HepG2 (cell line): ENCODE data around the gene KIF19. TPM values are rescaled to one million over a fixed set of nuclear protein-coding genes. Genes with fewer than 3 reads are reported as not detected.

Experiments used
- ARNT ChIP-seq: fragments of 450-650 bp; IDR thresholded peaks from 2 replicates; pipeline ENCODE4 v1.6.1; 2017
- DNMT1 ChIP-seq: sonication (generic); formaldehyde crosslinking; IDR thresholded peaks from 2 replicates; pipeline ENCODE4 v1.5.1; 2020; ENCODE audit warnings: mild to moderate bottlenecking, missing genetic modification reagents
- ETV5 ChIP-seq: IDR thresholded peaks from 2 replicates; pipeline ENCODE4 v1.6.1; 2018; ENCODE audit warnings: missing biosample characterization, missing genetic modification reagents, inconsistent platforms, borderline replicate concordance
- ISX ChIP-seq: sonication (generic); formaldehyde crosslinking; conservative IDR thresholded peaks from 2 replicates; pipeline ENCODE4 v1.5.0; 2020; ENCODE audit warnings: missing genetic modification reagents
- KAT8 ChIP-seq: IDR thresholded peaks from 2 replicates; pipeline ENCODE4 v1.6.1; 2016; ENCODE audit warnings: missing genetic modification reagents, missing compliant biosample characterization
- MEIS2 ChIP-seq: sonication (generic); formaldehyde crosslinking; IDR thresholded peaks from 2 replicates; pipeline ENCODE4 v1.9.0; 2021; ENCODE audit warnings: mild to moderate bottlenecking, missing genetic modification reagents
- MIER3 ChIP-seq: IDR thresholded peaks from 2 replicates; pipeline ENCODE4 v1.6.1; 2016; ENCODE audit warnings: missing compliant biosample characterization, borderline replicate concordance
- MZF1 ChIP-seq: sonication (generic); formaldehyde crosslinking; IDR thresholded peaks from 2 replicates; pipeline ENCODE4 v1.8.1; 2023; ENCODE audit warnings: mild to moderate bottlenecking, missing genetic modification reagents, borderline replicate concordance
- NCOA5 ChIP-seq: sonication (generic); formaldehyde crosslinking; IDR thresholded peaks from 2 replicates; pipeline ENCODE4 v1.4.0; 2020; ENCODE audit warnings: missing genetic modification reagents
- NR2F2 ChIP-seq: IDR thresholded peaks from 2 replicates; pipeline ENCODE4 v1.6.1; 2012; ENCODE audit warnings: low read depth, inconsistent platforms, borderline replicate concordance
- SALL1 ChIP-seq: sonication (generic); formaldehyde crosslinking; IDR thresholded peaks from 2 replicates; pipeline ENCODE4 v1.8.0; 2022; ENCODE audit warnings: mild to moderate bottlenecking, missing genetic modification reagents
- SKIL ChIP-seq: sonication (generic); formaldehyde crosslinking; IDR thresholded peaks from 2 replicates; pipeline ENCODE4 v1.8.0; 2022; ENCODE audit warnings: missing genetic modification reagents, mild to moderate bottlenecking, moderate library complexity, borderline replicate concordance
- SP4 ChIP-seq: sonication (generic); formaldehyde crosslinking; IDR thresholded peaks from 2 replicates; pipeline ENCODE4 v1.8.1; 2023; ENCODE audit warnings: mild to moderate bottlenecking, missing genetic modification reagents
- ZNF556 ChIP-seq: sonication (generic); formaldehyde crosslinking; IDR thresholded peaks from 2 replicates; pipeline ENCODE4 v1.4.0; 2020; ENCODE audit warnings: mild to moderate bottlenecking, missing genetic modification reagents, borderline replicate concordance
- ZNF558 ChIP-seq: sonication (generic); formaldehyde crosslinking; IDR thresholded peaks from 2 replicates; pipeline ENCODE4 v1.9.0; 2022; ENCODE audit warnings: mild to moderate bottlenecking, missing genetic modification reagents, borderline replicate concordance
- ZNF605 ChIP-seq: sonication (generic); formaldehyde crosslinking; IDR thresholded peaks from 2 replicates; pipeline ENCODE4 v1.8.0; 2022; ENCODE audit warnings: mild to moderate bottlenecking, missing genetic modification reagents
- ZNF720 ChIP-seq: sonication (generic); formaldehyde crosslinking; IDR thresholded peaks from 2 replicates; pipeline ENCODE4 v1.4.0; 2020; ENCODE audit warnings: missing genetic modification reagents
- ZNF841 ChIP-seq: sonication (generic); formaldehyde crosslinking; IDR thresholded peaks from 2 replicates; pipeline ENCODE4 v1.8.1; 2023; ENCODE audit warnings: missing genetic modification reagents, borderline replicate concordance
- ZXDC ChIP-seq: sonication (generic); formaldehyde crosslinking; IDR thresholded peaks from 2 replicates; pipeline ENCODE4 v1.5.0; 2020; ENCODE audit warnings: mild to moderate bottlenecking, missing genetic modification reagents
- polyA plus RNA-seq, 8 experiments: library from polyadenylated mRNA; depleted of rRNA in 3 of 8; stranded (reverse) in 7 of 8; unstranded in 1 of 8; fragments of >200 nt; fragmentation: Illumina TruSeq in 4 of 8; extraction: Trizol in 4 of 8; gene quantifications; 2 replicates each; pipeline versions ENCODE4 v1.2.1 to v1.2.3, GENCODE V29; 2011 to 2016; ENCODE audit warnings: low read depth in 4 of 8, missing spikeins in 1 of 8, mixed read lengths in 1 of 8; ENCODE audit not compliant: insufficient read depth in 1 of 8
- total RNA-seq, 5 experiments: library from RNA; depleted of rRNA; stranded (reverse); fragments of >200 nt; fragmentation: Illumina TruSeq; extraction: Trizol; gene quantifications; 2 replicates each; pipeline ENCODE4 v1.2.3, GENCODE V29; 2016; ENCODE audit warnings: low read depth in 1 of 5
- TF ChIP-seq, protein P1 (sequence below): sonication (generic); IDR thresholded peaks from 2 replicates; pipeline ENCODE4 v1.6.1; 2016; ENCODE audit warnings: low read depth, borderline replicate concordance
- TF ChIP-seq, protein P2 (sequence below): sonication (generic); formaldehyde crosslinking; IDR thresholded peaks from 2 replicates; pipeline ENCODE4 v1.8.0; 2022; ENCODE audit warnings: low read depth, missing genetic modification reagents

Gene KIF19
- total and polyA plus RNA-seq, 2 of the 13 experiments (the other 11 are each of a cell fraction or from before 2014, with no cell fraction given): not detected

DNA sequence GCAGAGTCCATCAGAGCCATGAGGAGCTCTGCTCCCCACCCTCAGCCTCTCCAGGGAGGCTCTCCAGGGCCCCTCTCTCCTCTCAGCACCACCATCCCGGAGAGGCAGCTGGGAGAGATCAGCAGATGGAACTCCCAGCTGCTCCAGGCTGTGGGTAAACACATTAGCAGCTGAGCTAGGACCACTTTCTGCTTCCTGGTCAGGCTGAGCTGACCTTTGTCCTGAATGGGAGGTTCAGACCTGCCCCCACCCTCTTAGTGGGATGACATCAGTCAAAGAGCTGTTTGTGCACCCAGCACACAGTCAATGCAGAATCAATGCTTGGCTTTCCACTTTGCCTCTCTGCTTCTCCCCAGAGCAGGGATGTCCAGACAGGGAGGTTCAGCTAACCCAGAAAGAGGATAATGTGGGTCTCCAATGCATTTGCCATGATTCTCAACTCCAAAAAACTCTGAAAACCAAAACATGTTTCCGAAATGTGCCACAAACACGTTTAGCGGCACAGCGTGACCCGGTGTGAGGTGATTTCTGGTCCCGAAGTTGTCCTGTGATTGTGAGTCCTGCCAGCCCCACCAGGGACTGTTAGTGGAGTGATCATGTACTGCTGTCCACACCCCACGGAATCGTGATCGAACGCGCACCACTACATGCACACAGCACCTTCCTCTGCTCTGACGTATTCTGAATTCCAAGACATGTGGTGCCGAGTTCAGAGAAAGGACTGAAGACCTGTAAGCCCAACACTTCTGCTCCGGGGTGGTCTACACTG is 48.0 kb downstream of the KIF19 start (continued):
- TF ChIP-seq, protein P1, sequence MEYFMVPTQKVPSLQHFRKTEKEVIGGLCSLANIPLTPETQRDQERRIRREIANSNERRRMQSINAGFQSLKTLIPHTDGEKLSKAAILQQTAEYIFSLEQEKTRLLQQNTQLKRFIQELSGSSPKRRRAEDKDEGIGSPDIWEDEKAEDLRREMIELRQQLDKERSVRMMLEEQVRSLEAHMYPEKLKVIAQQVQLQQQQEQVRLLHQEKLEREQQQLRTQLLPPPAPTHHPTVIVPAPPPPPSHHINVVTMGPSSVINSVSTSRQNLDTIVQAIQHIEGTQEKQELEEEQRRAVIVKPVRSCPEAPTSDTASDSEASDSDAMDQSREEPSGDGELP: peak; percentile 100
- TF ChIP-seq NR2F2: peak; percentile 47; the same call in 1 of the 2 replicates
- peak; percentile 70; the same call in 1 of the 2 replicates for TF ChIP-seq SP4 (CRISPR knock-in tag)
- TF ChIP-seq DNMT1 (CRISPR knock-in tag): no peak
- TF ChIP-seq ETV5: peak; percentile 83
- TF ChIP-seq MZF1: no peak
- no peak for TF ChIP-seq ARNT
- no peak for TF ChIP-seq ZXDC (CRISPR knock-in tag)
- no peak for TF ChIP-seq ZNF720 (CRISPR knock-in tag)
- no peak for TF ChIP-seq ZNF841 (CRISPR knock-in tag)
- peak; percentile 90 for TF ChIP-seq SALL1
- peak; percentile 74; the same call in 1 of the 2 replicates for TF ChIP-seq ZNF556
- TF ChIP-seq SKIL (CRISPR knock-in tag): 0 out of 2 replicates have a peak, but pooled peaks have one; percentile 38
- no peak for TF ChIP-seq ISX
- no peak for TF ChIP-seq ZNF558
- peak; percentile 75; the same call in 1 of the 2 replicates for TF ChIP-seq MIER3 (CRISPR knock-in tag)
- peak; percentile 57; the same call in 1 of the 2 replicates for TF ChIP-seq ZNF605 (CRISPR knock-in tag)
- TF ChIP-seq, protein P2, sequence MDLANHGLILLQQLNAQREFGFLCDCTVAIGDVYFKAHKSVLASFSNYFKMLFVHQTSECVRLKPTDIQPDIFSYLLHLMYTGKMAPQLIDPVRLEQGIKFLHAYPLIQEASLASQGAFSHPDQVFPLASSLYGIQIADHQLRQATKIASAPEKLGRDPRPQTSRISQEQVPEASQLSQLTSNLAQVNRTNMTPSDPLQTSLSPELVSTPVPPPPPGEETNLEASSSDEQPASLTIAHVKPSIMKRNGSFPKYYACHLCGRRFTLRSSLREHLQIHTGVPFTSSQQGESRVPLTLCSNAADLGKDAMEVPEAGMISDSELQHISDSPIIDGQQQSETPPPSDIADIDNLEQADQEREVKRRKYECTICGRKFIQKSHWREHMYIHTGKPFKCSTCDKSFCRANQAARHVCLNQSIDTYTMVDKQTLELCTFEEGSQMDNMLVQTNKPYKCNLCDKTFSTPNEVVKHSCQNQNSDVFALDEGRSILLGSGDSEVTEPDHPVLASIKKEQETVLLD: no peak
- peak; percentile 79 for TF ChIP-seq MEIS2
- no peak for TF ChIP-seq NCOA5 (CRISPR knock-in tag)
- TF ChIP-seq KAT8 (CRISPR knock-in tag): peak; percentile 93
